ENCODE results near the gene LDLRAD4.

The LDLRAD4 gene

GRCh38 chr18:13568443-13569392 is 350.2 kb downstream of the LDLRAD4 start:
- intact Hi-C loops (cut with DNase I; ENCODE audit: low total_unique reads): no loop called here
- H3K4me1 ChIP-seq: peaks cover 0 to 20% (median 9%) of the 10 kb centered on the region in 4 donors
- no peak overlapping the region for H3K4me3 ChIP-seq
- H3K27me3 ChIP-seq: no peaks in the 10 kb centered on the region
- no peak for TF ChIP-seq CTCF (IDR thresholded peaks at IDR 0.05)
- no peak overlapping the region for H3K27ac ChIP-seq
- H3K36me3 ChIP-seq: no peaks in the 10 kb centered on the region
- DNase-seq: peak in 1 of 2 donors; percentile 46
- H3K9me3 ChIP-seq: no peaks in the 10 kb centered on the region

- DNase-seq: peak in 1 of 2 donors; percentile 48
- no peak overlapping the region for H3K27ac ChIP-seq
- H3K36me3 ChIP-seq: no peaks in the 10 kb centered on the region
- no peaks in the 10 kb centered on the region for H3K27me3 ChIP-seq
- no peak overlapping the region for H3K4me3 ChIP-seq
- intact Hi-C loops (cut with DNase I; ENCODE audit: low total_unique reads): loop anchor here (10.0 kb wide), 1 partner anchor 55 kb away; no protein-coding TSS in a partner anchor
- H3K9me3 ChIP-seq: no peaks in the 10 kb centered on the region
- H3K4me1 ChIP-seq: peaks cover 0 to 8% (median 2%) of the 10 kb centered on the region in 4 donors
- no peak for TF ChIP-seq CTCF (IDR thresholded peaks at IDR 0.05)
These were observed 351.7 kb downstream of the LDLRAD4 start for GRCh38 chr18:13570216-13570615.

- peaks cover 0 to under 1% (median 0%) of the 10 kb centered on the region in 4 donors for H3K4me1 ChIP-seq
- no peaks in the 10 kb centered on the region for H3K27me3 ChIP-seq
- H3K9me3 ChIP-seq: no peaks in the 10 kb centered on the region
- no peak overlapping the region for H3K27ac ChIP-seq
- DNase-seq: peak in 1 of 2 donors; percentile 38
- no peak overlapping the region for H3K4me3 ChIP-seq
- H3K36me3 ChIP-seq: no peaks in the 10 kb centered on the region
- TF ChIP-seq CTCF (IDR thresholded peaks at IDR 0.05): no peak
- intact Hi-C loops (cut with DNase I; ENCODE audit: low total_unique reads): loop anchor here (10.0 kb wide), 1 partner anchor 54 kb away; no protein-coding TSS in a partner anchor
These were observed 352.4 kb downstream of the LDLRAD4 start for GRCh38 chr18:13570856-13571495.

GRCh38 chr18:13572148-13572547 is 353.6 kb downstream of the LDLRAD4 start:
- Histone ChIP-seq H3K36me3 (no peaks in the 10 kb centered on the region), H3K4me3 (no peak overlapping the region), H3K9me3 (no peaks in the 10 kb centered on the region), H3K27me3 (no peaks in the 10 kb centered on the region), H3K4me1 (no peaks in the 10 kb centered on the region), H3K27ac (no peak overlapping the region)
- intact Hi-C loops (cut with DNase I; ENCODE audit: low total_unique reads): loop anchor here (10.0 kb wide), 1 partner anchor 53 kb away; no protein-coding TSS in a partner anchor
- peak in 1 of 2 donors; percentile 33 for DNase-seq
- TF ChIP-seq CTCF (IDR thresholded peaks at IDR 0.05): no peak

GRCh38 chr18:13572721-13573120 is 354.2 kb downstream of the LDLRAD4 start:
- peak in 1 of 2 donors; percentile 58 for DNase-seq
- intact Hi-C loops (cut with DNase I; ENCODE audit: low total_unique reads): loop anchor here (10.0 kb wide), 1 partner anchor 52 kb away; no protein-coding TSS in a partner anchor
- no peaks in the 10 kb centered on the region for H3K36me3 ChIP-seq

More at GRCh38 chr18:13572721-13573120, 354.2 kb downstream of the LDLRAD4 start:
- no peaks in the 10 kb centered on the region for H3K4me1 ChIP-seq
- TF ChIP-seq CTCF (IDR thresholded peaks at IDR 0.05): no peak
- H3K9me3 ChIP-seq: no peaks in the 10 kb centered on the region
- no peak overlapping the region for H3K27ac ChIP-seq
- H3K4me3 ChIP-seq: no peak overlapping the region
- no peaks in the 10 kb centered on the region for H3K27me3 ChIP-seq

Data from tibial artery (tissue), 4 donors.